IMR-90 (cell line): ENCODE data around the gene CGRRF1. TPM values are rescaled to one million over a fixed set of nuclear protein-coding genes. Genes with fewer than 3 reads are reported as not detected.

Source experiments
- ATAC-seq: fragments of 200-7000 bp; cut with Tn5 transposase; 2 replicates; pipeline ENCODE4 v1.9.1; 2020; ENCODE audit warnings: low read depth, mild to moderate bottlenecking, moderate library complexity
- BruUV-seq: library from RNA; stranded (reverse); fragments of 400-500 nt; replicated peaks from 2 replicates; lab custom pipeline; 2021; lab: Mats Ljungman, UMichigan
- CTCF ChIA-PET: fragments of 300-600 bp; formaldehyde crosslinking; extraction: SDS; loops from one replicate; lab custom pipeline; 2021; ENCODE audit warnings: antibody characterized with exemption; lab: Yijun Ruan, JAX
- POLR2A ChIA-PET: fragments of 300-600 bp; sonication (Branson Sonifier 250); formaldehyde crosslinking; loops from one replicate; lab custom pipeline; 2022; ENCODE audit warnings: antibody characterized with exemption; ENCODE audit not compliant: unreplicated experiment; lab: Charles Lee
- DNase-seq: peaks from one replicate; pipeline ENCODE4 v3.0.0; 2013
- H2AFZ ChIP-seq: replicated peaks from 2 replicates; pipeline ENCODE3; 2013; ENCODE audit warnings: low read length, mild to moderate bottlenecking; ENCODE audit not compliant: poor library complexity
- H2AK5ac ChIP-seq: 2 replicates; pipeline ENCODE4 v1.6.1; 2013; ENCODE audit warnings: low read depth, low read length, inconsistent platforms
- H2AK9ac ChIP-seq: replicated peaks from 2 replicates; pipeline ENCODE3; 2013; ENCODE audit warnings: mild to moderate bottlenecking, low read depth, low read length, moderate library complexity; ENCODE audit not compliant: poor library complexity
- H2BK120ac ChIP-seq: 2 replicates; pipeline ENCODE4 v1.6.1; 2013; ENCODE audit warnings: low read depth, low read length, inconsistent platforms
- H2BK15ac ChIP-seq: 3 replicates; pipeline ENCODE4 v1.6.1; 2013; ENCODE audit warnings: low read depth, low read length, inconsistent platforms
- H2BK20ac ChIP-seq: 2 replicates; pipeline ENCODE4 v1.6.1; 2013; ENCODE audit warnings: low read depth, mild to moderate bottlenecking, inconsistent platforms, low read length, moderate library complexity
- H2BK5ac ChIP-seq: 2 replicates; pipeline ENCODE4 v1.6.1; 2013; ENCODE audit warnings: mild to moderate bottlenecking, low read depth, low read length, inconsistent platforms; ENCODE audit not compliant: poor library complexity, severe bottlenecking
- H3K14ac ChIP-seq: replicated peaks from 2 replicates; pipeline ENCODE4 v1.6.1; 2013; ENCODE audit warnings: low read depth, low read length, inconsistent platforms
- H3K18ac ChIP-seq: 2 replicates; pipeline ENCODE4 v1.6.1; 2013; ENCODE audit warnings: low read depth, low read length, control low read depth
- H3K23ac ChIP-seq: 2 replicates; pipeline ENCODE4 v1.6.1; 2013; ENCODE audit warnings: low read depth, low read length, inconsistent platforms
- H3K27ac ChIP-seq: 2 replicates; pipeline ENCODE4 v1.5.1; 2013; ENCODE audit warnings: mild to moderate bottlenecking, control low read depth, low read length; ENCODE audit not compliant: insufficient read depth
- H3K27me3 ChIP-seq: 2 replicates; pipeline ENCODE4 v1.6.1; 2013; ENCODE audit warnings: low read length; ENCODE audit not compliant: control insufficient read depth, insufficient read depth
- H3K36me3 ChIP-seq: 2 replicates; pipeline ENCODE4 v1.6.1; 2013; ENCODE audit warnings: low read length, mixed read lengths; ENCODE audit not compliant: control insufficient read depth, insufficient read depth
- H3K4ac ChIP-seq: 2 replicates; pipeline ENCODE4 v1.6.1; 2013; ENCODE audit warnings: low read depth, low read length, inconsistent platforms
- H3K4me1 ChIP-seq: 2 replicates; pipeline ENCODE4 v1.6.1; 2013; ENCODE audit warnings: low read length, mixed read lengths; ENCODE audit not compliant: control insufficient read depth, insufficient read depth
- H3K4me2 ChIP-seq: 2 replicates; pipeline ENCODE4 v1.6.1; 2013; ENCODE audit warnings: low read depth, mild to moderate bottlenecking, control low read depth, low read length, moderate library complexity
- H3K4me3 ChIP-seq: 2 replicates; pipeline ENCODE4 v1.5.1; 2013; ENCODE audit warnings: low read depth, mild to moderate bottlenecking, control low read depth, low read length, moderate library complexity; ENCODE audit not compliant: insufficient read depth
- H3K56ac ChIP-seq: 2 replicates; pipeline ENCODE4 v1.6.1; 2013; ENCODE audit warnings: low read length, inconsistent platforms; ENCODE audit not compliant: insufficient read depth; ENCODE audit errors: extremely low read depth
- H3K79me1 ChIP-seq, 2 experiments: 2 replicates each; pipeline ENCODE4 v1.6.1; 2013; ENCODE audit warnings: low read length in 2 of 2, inconsistent platforms in 1 of 2, low read depth in 1 of 2
- H3K9ac ChIP-seq: 2 replicates; pipeline ENCODE4 v1.6.1; 2013; ENCODE audit warnings: low read depth, low read length, control low read depth
- H3K9me1 ChIP-seq: 2 replicates; pipeline ENCODE4 v1.6.1; 2013; ENCODE audit warnings: low read length, inconsistent platforms; ENCODE audit not compliant: insufficient read depth
- H3K9me3 ChIP-seq: 2 replicates; pipeline ENCODE4 v1.6.1; 2013; ENCODE audit warnings: low read length; ENCODE audit not compliant: control insufficient read depth, insufficient read depth
- H4K20me1 ChIP-seq: 2 replicates; pipeline ENCODE4 v1.6.1; 2013; ENCODE audit warnings: low read length, inconsistent platforms; ENCODE audit not compliant: insufficient read depth
- H4K5ac ChIP-seq: 2 replicates; pipeline ENCODE4 v1.6.1; 2013; ENCODE audit warnings: mild to moderate bottlenecking, low read depth, low read length, control low read depth
- H4K8ac ChIP-seq, 2 experiments: 2 replicates each; pipeline ENCODE4 v1.6.1; 2013; ENCODE audit warnings: low read depth in 2 of 2, low read length in 2 of 2, control low read depth in 1 of 2, inconsistent platforms in 1 of 2
- H4K91ac ChIP-seq: 2 replicates; pipeline ENCODE4 v1.6.1; 2013; ENCODE audit warnings: low read depth, low read length, inconsistent platforms; ENCODE audit not compliant: insufficient read depth
- CEBPB ChIP-seq: IDR thresholded peaks from 2 replicates; pipeline ENCODE4 v1.6.1; 2012; ENCODE audit warnings: low read depth, low read length, improper control_type of control experiment
- CTCF ChIP-seq: conservative IDR thresholded peaks from 2 replicates; pipeline ENCODE4 v1.5.1; 2012; ENCODE audit warnings: mild to moderate bottlenecking, low read depth, low read length, improper control_type of control experiment
- ELK1 ChIP-seq: fragments of 150-350 bp; IDR thresholded peaks from 2 replicates; pipeline ENCODE4 v1.6.1; 2016; ENCODE audit warnings: low read depth, mild to moderate bottlenecking, low read length, moderate library complexity, borderline replicate concordance
- FOS ChIP-seq: fragments of 150-350 bp; IDR thresholded peaks from 2 replicates; pipeline ENCODE4 v1.6.1; 2016; ENCODE audit warnings: low read depth, low read length
- MAFK ChIP-seq: IDR thresholded peaks from 2 replicates; pipeline ENCODE4 v1.6.1; 2012; ENCODE audit warnings: low read depth, low read length, improper control_type of control experiment
- MAZ ChIP-seq: IDR thresholded peaks from 2 replicates; pipeline ENCODE4 v1.6.1; 2012; ENCODE audit warnings: low read depth, mild to moderate bottlenecking, low read length, improper control_type of control experiment, moderate library complexity, borderline replicate concordance
- RAD21 ChIP-seq: IDR thresholded peaks from 2 replicates; pipeline ENCODE4 v1.6.1; 2012; ENCODE audit warnings: low read length, improper control_type of control experiment
- RCOR1 ChIP-seq: IDR thresholded peaks from 2 replicates; pipeline ENCODE4 v1.6.1; 2012; ENCODE audit warnings: mild to moderate bottlenecking, low read length, improper control_type of control experiment; ENCODE audit not compliant: insufficient replicate concordance
- WGBS, 2 experiments: methylation state at CpG; one replicate each; pipeline versions ENCODE4 v1.1.5 to v1.1.7; 2013; ENCODE audit warnings: missing lambda C conversion rate in 2 of 2; ENCODE audit not compliant: insufficient read length in 1 of 2; ENCODE audit errors: extremely low coverage in 2 of 2; 5-methylcytosine and 5-hydroxymethylcytosine counted together
- dilution Hi-C: fragments of 300-500 bp; cut with HindIII; formaldehyde crosslinking; loops from one replicate; pipeline ENCODE4 v1.14.3; 2018; ENCODE audit warnings: low sequenced_read_pairs; ENCODE audit not compliant: unreplicated experiment
- in situ Hi-C: fragments of 300-500 bp; cut with MboI; formaldehyde crosslinking; loops from 3 replicates; pipeline ENCODE4 v1.14.3; 2019; ENCODE audit warnings: low sequenced_read_pairs, inconsistent platforms, mixed read lengths
- intact Hi-C: fragments of 100-400 bp; cut with micrococcal nuclease; formaldehyde crosslinking; loops from 2 replicates; pipeline ENCODE4 v1.10.0; 2022
- polyA plus RNA-seq, 3 experiments: library from polyadenylated mRNA; depleted of rRNA; stranded (reverse); fragments of >200 nt; gene quantifications; 2 replicates each; pipeline ENCODE4 v1.2.3, GENCODE V29; 2012; ENCODE audit warnings: low replicate concordance in 1 of 3
- total RNA-seq: library from RNA; depleted of rRNA; stranded (reverse); fragments of >200 nt; gene quantifications from 2 replicates; pipeline ENCODE4 v1.2.3, GENCODE V29; 2012

CGRRF1 gene
- total and polyA plus RNA-seq, 2 of the 4 experiments (the other 2 are of a cell fraction): 6.0 to 13.8 TPM

- no peak overlapping the region for H3K14ac ChIP-seq
- intact Hi-C loops (loop anchor here (2.0 kb wide), 1 partner anchor 270 kb away; no protein-coding TSS in a partner anchor), in situ Hi-C loops (no loop called here), dilution Hi-C loops (no loop called here)
- no peak overlapping the region for H3K18ac ChIP-seq
- POLR2A ChIA-PET: no interaction called here
- no peak overlapping the region for H3K56ac ChIP-seq
- ATAC-seq (peak; percentile 52; the same call in 1 of the 2 replicates), DNase-seq (peak; percentile 21)
- WGBS, 2 experiments: no CpG with 5 or more reads among the region's 2 CpGs
- no TSS peak for BruUV-seq
- H4K20me1 ChIP-seq: no peaks in the 10 kb centered on the region; the same call in 1 of the 2 replicates
- H2AK5ac ChIP-seq: no peak overlapping the region
- no peak overlapping the region for H2AFZ ChIP-seq
- no peak overlapping the region for H3K4me2 ChIP-seq
- peaks cover 3% of the 10 kb centered on the region for H3K27me3 ChIP-seq
- H3K27ac ChIP-seq: no peak overlapping the region
- H2BK5ac ChIP-seq: no peak overlapping the region
- H4K5ac ChIP-seq: no peak overlapping the region
- no peak overlapping the region for H4K8ac ChIP-seq
- no peak overlapping the region for H2BK120ac ChIP-seq
- H3K36me3 ChIP-seq: no peaks in the 10 kb centered on the region
- H4K91ac ChIP-seq: no peak overlapping the region
- no peaks in the 10 kb centered on the region for H3K79me1 ChIP-seq
- no peak overlapping the region for H3K4ac ChIP-seq
- no peak overlapping the region for H2AK9ac ChIP-seq
- no peaks in the 10 kb centered on the region for H3K9me1 ChIP-seq
- no peak overlapping the region for H3K9ac ChIP-seq
- no peak overlapping the region for H3K23ac ChIP-seq
- no peak overlapping the region; the same call in 2 of the 3 replicates for H2BK15ac ChIP-seq
- no peak overlapping the region for H3K4me3 ChIP-seq
- CTCF ChIA-PET: interaction anchor here (0.9 kb wide), 1 partner anchor 270 kb away, joined by 3 read pairs; no protein-coding TSS in a partner anchor
- no peaks in the 10 kb centered on the region for H3K9me3 ChIP-seq
- H3K4me1 ChIP-seq: peaks cover 1% of the 10 kb centered on the region; the same call in 1 of the 2 replicates
- H2BK20ac ChIP-seq: no peak overlapping the region
- TF ChIP-seq CTCF (no peak), CEBPB (no peak), ELK1 (no peak), RAD21 (no peak), RCOR1 (no peak), MAZ (no peak), MAFK (no peak), FOS (no peak)
These were observed 7.1 kb upstream of the CGRRF1 start for GRCh38 chr14:54502602-54503001.
